ENCODE results near the gene ZNF462. TPM values are rescaled to one million over a fixed set of nuclear protein-coding genes. Genes with fewer than 3 reads are reported as not detected.

Gene ZNF462
- polyA plus RNA-seq, 3 donors = not detected

GRCh38 chr9:106966481-106966880 lies 103.5 kb downstream of the ZNF462 start:
- Histone ChIP-seq H3K79me2 (ENCODE audit: insufficient read depth, low read length) (no peaks in the 10 kb centered on the region), H3K9me3 (replicated peaks in 1 of 2; ENCODE audit: control insufficient read depth in 1 of 2, insufficient read depth in 1 of 2, low read length in 2 of 2) (no peaks in the 10 kb centered on the region), H3K4me2 (replicated peaks; ENCODE audit: extremely low read depth, low read length, poor library complexity, severe bottlenecking) (no peak overlapping the region), H3K4me1 (ENCODE audit: control insufficient read depth in 1 of 2, insufficient read depth in 2 of 2, low read length in 2 of 2) (no peaks in the 10 kb centered on the region), H4K20me1 (ENCODE audit: insufficient read depth, low read length) (no peaks in the 10 kb centered on the region), H3K4me3 (replicated peaks in 1 of 3; ENCODE audit: low read depth in 2 of 3, low read length in 3 of 3) (no peak overlapping the region), H3K36me3 (replicated peaks in 1 of 2; ENCODE audit: control insufficient read depth in 1 of 2, insufficient read depth in 2 of 2, low read length in 2 of 2) (no peaks in the 10 kb centered on the region), H3K27me3 (ENCODE audit: control insufficient read depth in 2 of 2, insufficient read depth in 2 of 2, low read length in 2 of 2) (no peaks in the 10 kb centered on the region), H2AFZ (ENCODE audit: insufficient read depth, low read depth, low read length, poor library complexity, severe bottlenecking) (no peak overlapping the region), H3K27ac (ENCODE audit: low read depth in 1 of 2, low read length in 2 of 2) (no peak overlapping the region), H3K9ac (ENCODE audit: insufficient read depth, low read length, poor library complexity, severe bottlenecking) (no peak overlapping the region)
- Mint-ChIP-seq H3K27ac (no peak overlapping the region), H3K4me1 (no peaks in the 10 kb centered on the region), H3K9me3 (peaks cover 0 to 3% (median 0%) of the 10 kb centered on the region in 7 donors), H3K27me3 (ENCODE audit: low read depth in 3 of 3) (peaks cover 0 to 2% (median 0%) of the 10 kb centered on the region in 3 donors), H3K4me3 (no peak overlapping the region), H3K36me3 (no peaks in the 10 kb centered on the region)
- intact Hi-C loops (cut with micrococcal nuclease) = no loop called here
- TF ChIP-seq, protein P1, sequence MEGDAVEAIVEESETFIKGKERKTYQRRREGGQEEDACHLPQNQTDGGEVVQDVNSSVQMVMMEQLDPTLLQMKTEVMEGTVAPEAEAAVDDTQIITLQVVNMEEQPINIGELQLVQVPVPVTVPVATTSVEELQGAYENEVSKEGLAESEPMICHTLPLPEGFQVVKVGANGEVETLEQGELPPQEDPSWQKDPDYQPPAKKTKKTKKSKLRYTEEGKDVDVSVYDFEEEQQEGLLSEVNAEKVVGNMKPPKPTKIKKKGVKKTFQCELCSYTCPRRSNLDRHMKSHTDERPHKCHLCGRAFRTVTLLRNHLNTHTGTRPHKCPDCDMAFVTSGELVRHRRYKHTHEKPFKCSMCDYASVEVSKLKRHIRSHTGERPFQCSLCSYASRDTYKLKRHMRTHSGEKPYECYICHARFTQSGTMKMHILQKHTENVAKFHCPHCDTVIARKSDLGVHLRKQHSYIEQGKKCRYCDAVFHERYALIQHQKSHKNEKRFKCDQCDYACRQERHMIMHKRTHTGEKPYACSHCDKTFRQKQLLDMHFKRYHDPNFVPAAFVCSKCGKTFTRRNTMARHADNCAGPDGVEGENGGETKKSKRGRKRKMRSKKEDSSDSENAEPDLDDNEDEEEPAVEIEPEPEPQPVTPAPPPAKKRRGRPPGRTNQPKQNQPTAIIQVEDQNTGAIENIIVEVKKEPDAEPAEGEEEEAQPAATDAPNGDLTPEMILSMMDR (IDR thresholded peaks at IDR 0.05) = no peak
- WGBS (ENCODE audit: insufficient coverage) = no CpG with 5 or more reads among the region's 1 CpG
- no peak for DNase-seq

DNA sequence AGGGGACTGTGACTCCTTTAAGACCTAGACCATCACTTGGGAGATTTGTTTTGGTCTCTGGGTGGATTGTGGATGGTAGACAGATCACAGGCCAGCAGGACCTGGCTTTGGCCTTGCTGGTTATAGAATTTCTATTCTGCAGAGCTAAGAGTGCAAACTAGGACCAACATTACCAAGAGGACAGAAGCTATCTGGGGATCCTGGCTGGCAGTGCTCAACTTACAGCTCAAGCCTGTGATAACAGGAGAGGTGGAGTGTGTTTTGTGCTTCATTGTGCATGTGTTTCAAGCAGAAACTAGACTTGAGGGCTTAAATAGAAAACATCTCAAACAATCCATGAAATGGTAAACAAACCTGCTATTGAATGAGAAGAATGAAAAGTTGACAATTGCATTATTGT lies 106.7 kb downstream of the ZNF462 start:
- intact Hi-C loops (cut with micrococcal nuclease) = no loop called here
- DNase-seq = no peak
- no peak overlapping the region for H3K4me3 ChIP-seq (replicated peaks in 1 of 3; ENCODE audit: low read depth in 2 of 3, low read length in 3 of 3)
- H3K79me2 ChIP-seq (ENCODE audit: insufficient read depth, low read length) = no peaks in the 10 kb centered on the region
- TF ChIP-seq, protein P1 (IDR thresholded peaks at IDR 0.05) = no peak
- H3K4me3 Mint-ChIP-seq = no peak overlapping the region
- no peak overlapping the region for H2AFZ ChIP-seq (ENCODE audit: insufficient read depth, low read depth, low read length, poor library complexity, severe bottlenecking)
- H3K36me3 Mint-ChIP-seq = no peaks in the 10 kb centered on the region
- H3K9me3 Mint-ChIP-seq = peaks cover 0 to 2% (median 0%) of the 10 kb centered on the region in 7 donors
- H4K20me1 ChIP-seq (ENCODE audit: insufficient read depth, low read length) = no peaks in the 10 kb centered on the region
- H3K36me3 ChIP-seq (replicated peaks in 1 of 2; ENCODE audit: control insufficient read depth in 1 of 2, insufficient read depth in 2 of 2, low read length in 2 of 2) = no peaks in the 10 kb centered on the region
- no peaks in the 10 kb centered on the region for H3K27me3 ChIP-seq (ENCODE audit: control insufficient read depth in 2 of 2, insufficient read depth in 2 of 2, low read length in 2 of 2)
- no peak overlapping the region for H3K9ac ChIP-seq (ENCODE audit: insufficient read depth, low read length, poor library complexity, severe bottlenecking)
- no peak overlapping the region for H3K27ac ChIP-seq (ENCODE audit: low read depth in 1 of 2, low read length in 2 of 2)
- no peaks in the 10 kb centered on the region for H3K4me1 ChIP-seq (ENCODE audit: control insufficient read depth in 1 of 2, insufficient read depth in 2 of 2, low read length in 2 of 2)
- peaks cover 0 to 2% (median 0%) of the 10 kb centered on the region in 3 donors for H3K27me3 Mint-ChIP-seq (ENCODE audit: low read depth in 3 of 3)
- H3K4me2 ChIP-seq (replicated peaks; ENCODE audit: extremely low read depth, low read length, poor library complexity, severe bottlenecking) = no peak overlapping the region
- no peak overlapping the region for H3K27ac Mint-ChIP-seq
- H3K4me1 Mint-ChIP-seq = no peaks in the 10 kb centered on the region
- no peaks in the 10 kb centered on the region for H3K9me3 ChIP-seq (replicated peaks in 1 of 2; ENCODE audit: control insufficient read depth in 1 of 2, insufficient read depth in 1 of 2, low read length in 2 of 2)
